Astrocyte (in vitro differentiated cells and primary cell): ENCODE measurements around the gene EDEM3. TPM values are rescaled to one million over a fixed set of nuclear protein-coding genes. Genes with fewer than 3 reads are reported as not detected.

Experiments
- DNase-seq: peaks from one replicate; pipeline ENCODE4 v3.0.0-alpha.2; 2010; ENCODE audit warnings: low read depth
- FAIRE-seq: peaks from 2 replicates; lab custom pipeline; 2011; peaks lifted over from hg19 to GRCh38; lab: Jason Lieb, UNC
- H2AFZ ChIP-seq: 2 replicates; pipeline ENCODE4 v1.6.0; 2012; ENCODE audit warnings: low read depth, low read length, inconsistent platforms
- H3K27ac ChIP-seq: 2 replicates; pipeline ENCODE4 v1.5.1; 2011; ENCODE audit warnings: low read depth, low read length, inconsistent platforms
- H3K27me3 ChIP-seq: 2 replicates; pipeline ENCODE4 v1.6.0; 2011; ENCODE audit warnings: low read length, inconsistent platforms; ENCODE audit not compliant: insufficient read depth
- H3K36me3 ChIP-seq: 2 replicates; pipeline ENCODE4 v1.5.1; 2011; ENCODE audit warnings: low read length, inconsistent platforms; ENCODE audit not compliant: insufficient read depth
- H3K4me1 ChIP-seq: 2 replicates; pipeline ENCODE4 v1.5.1; 2011; ENCODE audit warnings: low read length, inconsistent platforms; ENCODE audit not compliant: insufficient read depth
- H3K4me2 ChIP-seq: 2 replicates; pipeline ENCODE4 v1.6.0; 2012; ENCODE audit warnings: low read length, inconsistent platforms
- H3K4me3 ChIP-seq: 2 replicates; pipeline ENCODE4 v1.5.1; 2011; ENCODE audit warnings: low read depth, mild to moderate bottlenecking, low read length, inconsistent platforms; ENCODE audit not compliant: insufficient read depth
- H3K79me2 ChIP-seq: 2 replicates; pipeline ENCODE4 v1.6.0; 2012; ENCODE audit warnings: mild to moderate bottlenecking, low read length, inconsistent platforms; ENCODE audit not compliant: insufficient read depth
- H3K9ac ChIP-seq: 2 replicates; pipeline ENCODE4 v1.6.0; 2012; ENCODE audit warnings: mild to moderate bottlenecking, low read length, inconsistent platforms
- H3K9me3 ChIP-seq: 2 replicates; pipeline ENCODE4 v1.5.1; 2012; ENCODE audit warnings: low read depth, mild to moderate bottlenecking, low read length, inconsistent platforms; ENCODE audit not compliant: insufficient read depth
- H4K20me1 ChIP-seq: 2 replicates; pipeline ENCODE4 v1.6.0; 2012; ENCODE audit warnings: low read length, inconsistent platforms; ENCODE audit not compliant: insufficient read depth
- H3K27ac Mint-ChIP-seq: one replicate; pipeline ENCODE4 v1.8.0; 2021; ENCODE audit warnings: mild to moderate bottlenecking, mixed read lengths; ENCODE audit not compliant: unreplicated experiment
- H3K27me3 Mint-ChIP-seq: one replicate; pipeline ENCODE4 v1.8.0; 2021; ENCODE audit warnings: low read depth, mixed read lengths; ENCODE audit not compliant: unreplicated experiment
- H3K36me3 Mint-ChIP-seq: one replicate; pipeline ENCODE4 v1.8.0; 2021; ENCODE audit warnings: low read depth, mixed read lengths; ENCODE audit not compliant: unreplicated experiment
- H3K4me1 Mint-ChIP-seq: one replicate; pipeline ENCODE4 v1.8.0; 2021; ENCODE audit warnings: low read depth, mixed read lengths; ENCODE audit not compliant: unreplicated experiment
- H3K4me3 Mint-ChIP-seq: one replicate; pipeline ENCODE4 v1.8.0; 2021; ENCODE audit warnings: mild to moderate bottlenecking, moderate library complexity, mixed read lengths; ENCODE audit not compliant: unreplicated experiment
- H3K9me3 Mint-ChIP-seq: one replicate; pipeline ENCODE4 v1.8.0; 2021; ENCODE audit warnings: mild to moderate bottlenecking, mixed read lengths; ENCODE audit not compliant: unreplicated experiment
- EZH2 ChIP-seq: IDR thresholded peaks from 2 replicates; pipeline ENCODE4 v1.6.1; 2012; ENCODE audit warnings: mild to moderate bottlenecking, low read length, inconsistent platforms; ENCODE audit not compliant: insufficient read depth
- total RNA-seq: library from RNA; stranded (reverse); gene quantifications from 2 replicates; pipeline ENCODE4 v1.2.1, GENCODE V29; 2021
- TF ChIP-seq, protein P1 (sequence below): IDR thresholded peaks from 2 replicates; pipeline ENCODE4 v1.5.1; 2011; ENCODE audit warnings: low read depth, mild to moderate bottlenecking, inconsistent platforms, low read length, moderate library complexity; ENCODE audit not compliant: insufficient read depth

The EDEM3 gene
- total RNA-seq, 1 donor from 2014 or later = 36.7 TPM

DNA sequence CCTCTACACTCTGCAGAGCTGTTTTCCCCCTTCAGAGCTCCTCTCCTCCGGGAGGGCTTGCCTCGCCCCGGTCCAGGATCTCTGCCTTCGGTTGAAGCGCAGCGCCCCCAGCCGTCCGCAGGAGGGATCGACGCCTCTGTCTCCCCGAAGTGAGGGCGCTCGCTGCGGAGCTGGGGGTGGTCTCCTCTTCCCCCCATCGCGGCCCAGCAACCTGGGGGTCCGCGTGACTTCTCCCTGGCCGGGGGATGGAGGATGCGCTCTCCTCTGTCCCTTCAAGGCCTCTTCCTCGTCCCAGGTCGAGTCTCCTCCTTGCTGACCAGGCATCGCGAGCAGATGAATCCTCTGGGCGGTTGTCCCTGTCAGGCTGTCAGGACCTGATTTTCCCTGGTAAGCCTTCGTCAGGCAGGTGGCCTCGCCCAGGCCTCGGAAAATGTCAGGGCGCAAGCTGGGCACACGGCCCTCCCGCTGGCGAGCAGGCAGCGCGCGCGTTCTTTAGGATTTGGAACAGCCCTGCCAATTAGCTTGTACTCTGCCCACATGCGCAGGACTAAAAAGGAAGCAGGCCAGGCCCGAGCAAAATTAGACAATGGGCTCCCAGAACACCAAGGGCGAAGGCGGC lies 90.5 kb downstream of the EDEM3 start:
- no peak for FAIRE-seq
- no peak overlapping the region for H3K4me3 Mint-ChIP-seq

DNA sequence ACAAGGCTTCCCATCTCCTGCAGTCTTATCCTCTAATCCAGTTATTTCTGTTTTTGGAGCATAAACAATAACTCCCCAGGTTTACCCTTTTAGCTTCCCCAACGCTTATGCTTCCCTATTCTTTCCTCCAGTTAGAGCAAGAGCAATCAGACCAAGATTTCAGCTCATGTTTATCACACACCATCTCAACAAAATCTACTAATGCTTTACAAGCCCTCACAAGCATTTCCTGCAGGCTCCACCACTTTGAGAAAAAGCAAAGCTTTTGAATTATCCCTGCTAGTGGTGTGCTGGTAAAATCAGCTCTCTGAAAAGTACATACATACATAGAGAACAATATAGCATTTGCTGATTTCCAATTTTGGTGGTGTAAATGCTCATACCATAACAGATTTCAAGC lies 92.9 kb downstream of the EDEM3 start:
- H3K27me3 Mint-ChIP-seq = peaks cover 5% of the 10 kb centered on the region
- no peaks in the 10 kb centered on the region for H3K36me3 Mint-ChIP-seq

More for the DNA sequence above, 90.5 kb downstream of the EDEM3 start:
- Histone ChIP-seq H2AFZ (peak overlapping the region; percentile 100), H3K79me2 (no peaks in the 10 kb centered on the region), H3K36me3 (no peaks in the 10 kb centered on the region), H4K20me1 (no peaks in the 10 kb centered on the region), H3K9ac (peak overlapping the region; percentile 73), H3K4me2 (peak overlapping the region; percentile 94), H3K4me3 (peak overlapping the region; percentile 63), H3K27me3 (peaks cover 9% of the 10 kb centered on the region), H3K4me1 (peaks cover 7% of the 10 kb centered on the region), H3K9me3 (no peaks in the 10 kb centered on the region), H3K27ac (no peak overlapping the region)
- TF ChIP-seq, protein P1, sequence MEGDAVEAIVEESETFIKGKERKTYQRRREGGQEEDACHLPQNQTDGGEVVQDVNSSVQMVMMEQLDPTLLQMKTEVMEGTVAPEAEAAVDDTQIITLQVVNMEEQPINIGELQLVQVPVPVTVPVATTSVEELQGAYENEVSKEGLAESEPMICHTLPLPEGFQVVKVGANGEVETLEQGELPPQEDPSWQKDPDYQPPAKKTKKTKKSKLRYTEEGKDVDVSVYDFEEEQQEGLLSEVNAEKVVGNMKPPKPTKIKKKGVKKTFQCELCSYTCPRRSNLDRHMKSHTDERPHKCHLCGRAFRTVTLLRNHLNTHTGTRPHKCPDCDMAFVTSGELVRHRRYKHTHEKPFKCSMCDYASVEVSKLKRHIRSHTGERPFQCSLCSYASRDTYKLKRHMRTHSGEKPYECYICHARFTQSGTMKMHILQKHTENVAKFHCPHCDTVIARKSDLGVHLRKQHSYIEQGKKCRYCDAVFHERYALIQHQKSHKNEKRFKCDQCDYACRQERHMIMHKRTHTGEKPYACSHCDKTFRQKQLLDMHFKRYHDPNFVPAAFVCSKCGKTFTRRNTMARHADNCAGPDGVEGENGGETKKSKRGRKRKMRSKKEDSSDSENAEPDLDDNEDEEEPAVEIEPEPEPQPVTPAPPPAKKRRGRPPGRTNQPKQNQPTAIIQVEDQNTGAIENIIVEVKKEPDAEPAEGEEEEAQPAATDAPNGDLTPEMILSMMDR = peak; percentile 63
- TF ChIP-seq EZH2 = no peak
- no peaks in the 10 kb centered on the region for H3K4me1 Mint-ChIP-seq
- no peak overlapping the region for H3K27ac Mint-ChIP-seq
- H3K36me3 Mint-ChIP-seq = no peaks in the 10 kb centered on the region
- H3K27me3 Mint-ChIP-seq = peaks cover 5% of the 10 kb centered on the region
- DNase-seq = peak; percentile 35
- no peaks in the 10 kb centered on the region for H3K9me3 Mint-ChIP-seq

More for the DNA sequence above, 92.9 kb downstream of the EDEM3 start:
- Mint-ChIP-seq H3K4me3 (no peak overlapping the region), H3K27ac (no peak overlapping the region), H3K4me1 (no peaks in the 10 kb centered on the region), H3K9me3 (no peaks in the 10 kb centered on the region)
- H3K9me3 ChIP-seq = no peaks in the 10 kb centered on the region
- no peak overlapping the region for H2AFZ ChIP-seq
- H4K20me1 ChIP-seq = no peaks in the 10 kb centered on the region
- H3K79me2 ChIP-seq = no peaks in the 10 kb centered on the region
- H3K4me2 ChIP-seq = no peak overlapping the region
- no peak for DNase-seq
- H3K9ac ChIP-seq = no peak overlapping the region
- peaks cover 9% of the 10 kb centered on the region for H3K27me3 ChIP-seq
- no peaks in the 10 kb centered on the region for H3K36me3 ChIP-seq
- H3K4me1 ChIP-seq = peaks cover 7% of the 10 kb centered on the region
- no peak for TF ChIP-seq EZH2
- TF ChIP-seq, protein P1 = no peak
- no peak for FAIRE-seq
- no peak overlapping the region for H3K27ac ChIP-seq
- no peak overlapping the region for H3K4me3 ChIP-seq
